ENCODE data around the gene MRTFA. TPM values are rescaled to one million over a fixed set of nuclear protein-coding genes. Genes with fewer than 3 reads are reported as not detected.

MRTFA gene
- total RNA-seq, 4 donors from 2014 or later, result 45.5 to 90.2 (median 78.3) TPM

GRCh38 chr22:40363059-40363458 is 273.5 kb downstream of the MRTFA start:
- no peak for ATAC-seq
- Histone ChIP-seq H3K27ac (no peak overlapping the region), H3K4me3 (no peak overlapping the region), H3K36me3 (peaks cover 6 to 100% of the 10 kb centered on the region in 2 donors), H3K4me1 (no peaks in the 10 kb centered on the region), H3K27me3 (no peaks in the 10 kb centered on the region), H3K9me3 (no peaks in the 10 kb centered on the region)
- WGBS, 2 donors (ENCODE audit: low coverage in 1 of 2), result 81 to 89% methylated on average over 3 of the region's 3 CpGs
- TF ChIP-seq POLR2AphosphoS5 (IDR thresholded peaks at IDR 0.05) (no peak), POLR2A (IDR thresholded peaks at IDR 0.05) (no peak), CTCF (IDR thresholded peaks at IDR 0.05) (no peak), EP300 (IDR thresholded peaks at IDR 0.05) (no peak)

- Histone ChIP-seq H3K36me3 (peaks cover 6 to 100% of the 10 kb centered on the region in 2 donors), H3K27ac (no peak overlapping the region), H3K4me3 (no peak overlapping the region), H3K4me1 (no peaks in the 10 kb centered on the region), H3K27me3 (no peaks in the 10 kb centered on the region), H3K9me3 (no peaks in the 10 kb centered on the region)
- ATAC-seq, result no peak
- TF ChIP-seq POLR2AphosphoS5 (IDR thresholded peaks at IDR 0.05) (no peak), EP300 (IDR thresholded peaks at IDR 0.05) (no peak), CTCF (IDR thresholded peaks at IDR 0.05) (no peak), POLR2A (IDR thresholded peaks at IDR 0.05) (no peak)
- 100% methylated on average over 1 to 3 of the region's 5 CpGs for WGBS, 2 donors (ENCODE audit: low coverage in 1 of 2)
Observed at GRCh38 chr22:40361100-40361499, 275.4 kb downstream of the MRTFA start.

Other genes with a start within 250 kb of the MRTFA start
- gene MCHR1, start 42.8 kb upstream of the MRTFA start, total RNA-seq, result under 1 TPM in 2 of 4 donors, not detected in 2; 0.27 to 0.40 TPM
- 10 to 100 TPM in 2 of 4 donors, 1 to 10 TPM in 2; 5.7 to 17.0 (median 12.2) TPM for gene SLC25A17, start 182.6 kb upstream of the MRTFA start, total RNA-seq
- gene ST13, start 219.9 kb upstream of the MRTFA start, total RNA-seq, result 100 to 1,000 TPM; 179 to 239 (median 211) TPM
- 10 to 100 TPM in 2 of 4 donors, 1 to 10 TPM in 2; 5.9 to 13.3 (median 10.4) TPM for gene XPNPEP3, start 220.4 kb upstream of the MRTFA start, total RNA-seq
- gene DNAJB7, start 225.4 kb upstream of the MRTFA start, total RNA-seq, result not detected